NCI-H2196 treated with DMSO at 0.1 percent for 48 hours (cell line): ENCODE results near the gene EFNA5.
"Not testable (repeated sequence)": the region's sequence is repeated elsewhere in the genome, so short reads cannot be mapped to it uniquely, and the experiment has no call there.

Experiments
- DNase-seq: peaks from one replicate; lab custom pipeline; 2025; ENCODE audit not compliant: unreplicated experiment; lab: John Stamatoyannopoulos, UW

Gene EFNA5

DNA sequence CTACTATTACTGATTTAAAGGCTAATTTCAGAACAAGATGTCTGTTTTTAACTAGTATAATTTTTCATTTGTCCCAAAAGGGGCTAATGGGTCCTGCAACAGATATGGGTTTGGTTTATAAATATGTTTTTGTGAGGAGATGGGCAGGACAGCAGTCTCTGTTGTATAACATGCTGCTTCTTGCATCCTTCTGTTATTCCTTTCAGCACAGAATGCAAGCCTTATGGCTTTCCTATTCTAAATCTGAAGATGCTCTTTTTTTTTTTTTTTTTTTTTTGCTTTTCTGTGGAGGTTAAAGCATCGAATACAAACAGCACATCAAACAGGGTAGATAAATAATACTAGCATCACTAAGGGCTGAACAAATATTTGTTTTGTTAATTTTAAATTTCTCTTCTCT is 235.7 kb downstream of the EFNA5 start:
- no peak for DNase-seq

DNA sequence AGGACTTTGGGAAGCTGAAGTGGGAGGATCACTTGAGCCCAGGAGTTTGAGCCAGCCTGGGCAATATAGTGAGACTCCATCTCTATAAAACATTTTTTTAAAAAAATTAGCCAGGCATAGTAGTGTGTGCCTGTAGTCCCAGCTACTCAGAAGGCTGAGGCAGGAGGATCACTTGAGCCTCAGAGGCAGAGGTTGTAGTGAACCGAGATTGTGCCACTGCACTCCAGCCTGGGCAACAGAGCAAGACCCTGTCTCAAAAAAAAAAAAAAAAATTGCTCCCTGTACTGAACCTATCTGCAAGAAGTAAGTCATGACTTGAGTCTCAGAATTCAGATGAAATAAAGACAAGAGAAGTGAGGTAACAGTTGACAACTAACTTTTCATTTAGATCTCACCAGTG is 237.1 kb downstream of the EFNA5 start:
- DNase-seq, result not testable (repeated sequence)

DNA sequence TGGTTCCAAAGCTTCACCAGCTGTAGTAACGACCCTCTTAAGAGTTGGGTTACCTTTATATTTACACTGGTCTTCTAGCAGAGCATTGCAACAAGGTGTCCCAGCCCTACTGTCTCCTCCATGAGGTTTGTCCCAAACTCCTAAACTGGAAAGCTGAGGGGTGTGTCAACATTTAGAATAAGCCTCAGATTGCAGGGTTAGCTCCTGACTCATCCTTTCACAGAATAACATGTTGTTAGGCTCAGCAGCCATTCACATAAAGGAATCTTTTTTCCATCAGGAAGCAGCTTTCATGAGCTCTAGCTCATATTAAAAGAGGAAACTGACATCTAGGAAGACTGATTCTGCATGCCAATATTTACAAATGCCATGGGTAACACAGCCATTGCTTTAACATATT is 238.7 kb downstream of the EFNA5 start:
- no peak for DNase-seq

DNA sequence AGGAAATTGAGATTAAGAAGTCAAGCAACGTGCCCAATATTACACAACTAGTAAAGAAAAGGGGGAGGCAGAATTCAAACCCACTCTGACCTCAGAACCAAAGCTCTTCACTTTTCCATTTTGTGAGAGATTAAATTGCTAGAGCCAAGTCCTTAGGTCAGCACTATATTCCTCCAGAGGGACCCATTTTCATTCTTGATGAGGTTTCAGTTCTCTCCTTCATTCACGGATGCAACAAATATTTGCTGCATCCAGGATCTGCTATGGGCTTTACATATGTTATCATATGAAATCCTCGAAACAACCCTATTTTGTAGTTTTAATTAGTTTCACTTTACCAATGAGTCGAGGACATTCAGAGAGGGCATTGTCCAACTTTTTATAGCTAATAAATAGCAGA is 239.2 kb downstream of the EFNA5 start:
- DNase-seq, result no peak

DNA sequence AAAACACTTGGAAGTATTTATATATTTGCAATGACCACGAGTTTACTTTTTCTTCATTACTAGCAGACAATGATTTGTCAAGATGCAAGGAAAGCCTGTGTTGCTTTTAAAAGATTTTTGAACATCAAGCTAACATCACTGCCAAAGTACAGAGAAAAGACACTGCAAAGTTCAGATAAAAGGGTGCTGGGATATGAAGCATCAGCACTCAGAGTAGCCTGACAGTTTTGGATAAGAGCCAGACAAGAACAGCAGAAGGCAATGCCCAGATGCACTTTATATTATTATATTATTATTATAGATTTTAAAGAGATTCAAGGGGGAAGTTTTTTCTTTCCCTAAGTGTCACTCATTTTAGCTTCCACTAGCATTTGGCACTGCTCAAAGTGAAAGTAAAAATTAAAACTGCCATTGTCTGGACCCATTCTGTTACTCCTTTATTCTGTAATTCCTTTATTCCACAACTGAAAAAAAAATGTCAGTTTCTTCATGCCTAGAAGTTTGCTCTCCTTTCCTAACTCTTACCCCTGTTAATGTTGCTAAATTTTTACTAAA is 240.6 kb downstream of the EFNA5 start:
- DNase-seq, result no peak

DNA sequence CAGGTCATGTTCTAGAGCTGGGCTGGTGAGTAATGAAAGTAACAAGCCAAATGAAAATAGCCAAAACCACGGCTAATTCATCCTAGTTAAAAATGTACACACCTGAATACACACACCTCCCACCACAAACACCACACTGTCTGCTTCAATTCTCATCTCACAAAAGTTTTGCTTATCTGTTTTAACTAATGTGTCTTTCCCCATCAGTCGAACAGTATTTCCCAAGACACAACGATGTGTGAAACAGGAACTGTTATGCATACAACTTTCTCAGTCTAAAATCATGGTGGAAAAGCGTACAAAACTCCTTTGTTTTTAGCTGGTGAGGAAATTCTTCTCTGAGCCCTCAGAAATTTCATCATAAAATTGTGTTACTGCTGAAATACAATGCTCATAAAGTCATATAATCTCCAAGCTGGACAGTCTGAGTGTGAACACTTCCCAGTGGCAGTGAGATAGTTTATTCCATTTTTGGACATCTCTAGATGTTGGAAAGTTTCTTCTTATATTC is 242.4 kb downstream of the EFNA5 start:
- no peak for DNase-seq

DNA sequence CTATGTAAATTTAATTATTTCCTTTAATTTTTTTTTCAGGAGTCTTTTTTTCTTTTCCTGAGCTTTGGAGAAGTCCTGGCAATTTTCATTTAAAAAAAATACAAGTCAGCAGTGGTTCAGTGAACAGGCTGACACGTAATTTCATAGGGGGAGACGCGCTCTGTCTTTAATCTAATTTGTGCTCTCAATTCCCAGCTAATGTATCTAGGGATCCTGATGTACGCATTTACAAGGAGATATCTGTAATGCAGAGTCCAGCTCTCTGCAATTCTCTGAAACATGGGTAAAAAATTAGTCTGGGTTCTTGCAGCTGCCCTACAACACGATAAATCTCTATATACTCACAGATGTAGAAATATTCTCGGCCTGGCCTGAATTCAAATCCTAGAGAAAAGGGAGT is 243.9 kb downstream of the EFNA5 start:
- no peak for DNase-seq

DNA sequence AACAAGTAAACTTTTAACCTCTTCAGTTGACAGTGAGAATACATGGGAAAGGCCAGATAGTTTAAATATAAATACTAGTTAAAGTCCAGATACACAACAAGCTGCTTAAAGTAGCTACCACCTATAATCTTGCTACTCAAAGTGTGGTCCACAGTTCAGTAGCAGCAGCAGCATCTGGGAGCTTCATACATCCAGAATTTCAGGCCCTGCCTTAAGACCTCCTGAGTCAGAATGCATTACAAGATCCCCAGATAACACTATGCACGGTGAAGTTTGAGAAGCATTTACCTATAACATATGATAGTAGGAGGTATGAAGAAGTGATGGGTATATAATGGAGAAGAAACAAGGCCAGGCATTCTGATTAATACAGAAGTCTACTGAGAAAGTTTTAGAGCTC is 244.5 kb downstream of the EFNA5 start:
- DNase-seq, result no peak

DNA sequence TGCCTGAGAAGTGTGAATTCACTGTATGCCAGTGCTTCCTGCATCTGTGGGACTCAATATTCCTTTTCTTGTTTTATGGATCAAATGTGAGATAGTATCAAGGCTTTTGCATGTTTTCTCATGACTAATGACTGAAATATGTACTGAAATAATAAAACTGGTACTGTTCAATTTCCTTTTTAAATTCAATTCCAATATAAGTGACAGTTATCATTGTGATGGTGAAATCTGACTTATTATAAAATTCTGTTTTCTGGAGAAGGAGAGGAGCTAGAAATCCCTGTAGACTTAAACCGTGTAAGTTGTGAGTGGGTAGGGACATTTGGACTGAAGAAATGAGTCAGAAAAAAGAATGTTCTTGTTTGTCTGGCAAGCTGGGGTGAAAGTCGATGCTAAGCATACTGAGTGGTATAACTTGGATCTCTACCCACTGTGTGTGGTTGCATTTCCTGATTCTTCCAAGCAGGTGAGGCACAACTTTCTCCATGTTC is 245.2 kb downstream of the EFNA5 start:
- no peak for DNase-seq

DNA sequence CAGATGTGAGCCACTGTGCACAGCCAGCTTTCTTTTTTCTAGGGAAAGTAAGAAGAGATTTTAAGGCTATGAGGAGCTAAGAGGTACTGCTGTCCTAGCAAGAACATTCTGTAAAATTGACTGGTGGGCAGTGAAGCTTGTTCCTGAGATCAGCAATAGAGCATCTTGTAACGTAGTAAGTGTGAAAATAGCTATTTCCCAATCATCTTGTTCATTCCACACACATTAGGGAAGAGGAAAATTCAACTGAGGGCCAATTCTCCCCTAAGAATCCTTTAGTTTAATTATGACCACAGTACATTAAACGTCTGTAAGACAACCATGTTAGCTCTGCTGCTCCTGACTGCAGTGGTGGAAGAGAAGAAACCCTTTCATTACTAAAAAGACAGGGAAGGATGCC is 246.2 kb downstream of the EFNA5 start:
- DNase-seq, result no peak

DNA sequence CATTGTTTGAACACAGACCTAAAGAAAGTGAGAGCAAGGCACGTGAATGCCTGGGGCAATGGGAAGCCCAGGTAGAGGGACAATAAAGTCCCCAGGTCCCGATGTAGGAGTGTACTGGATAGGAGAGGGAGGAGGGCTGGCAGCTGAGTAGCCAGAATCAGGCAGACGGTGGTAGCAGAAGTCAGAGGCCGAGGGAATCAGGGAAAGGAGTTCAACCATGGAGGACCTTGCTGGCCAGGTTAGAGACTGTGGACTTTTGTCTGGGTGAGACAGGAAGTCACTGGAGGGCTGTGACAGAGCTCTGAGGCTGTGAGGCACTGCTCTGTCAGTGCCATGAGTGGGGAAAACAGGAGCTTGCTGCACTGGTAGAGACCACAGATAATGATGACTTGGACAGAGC is 248.2 kb downstream of the EFNA5 start:
- no peak for DNase-seq

DNA sequence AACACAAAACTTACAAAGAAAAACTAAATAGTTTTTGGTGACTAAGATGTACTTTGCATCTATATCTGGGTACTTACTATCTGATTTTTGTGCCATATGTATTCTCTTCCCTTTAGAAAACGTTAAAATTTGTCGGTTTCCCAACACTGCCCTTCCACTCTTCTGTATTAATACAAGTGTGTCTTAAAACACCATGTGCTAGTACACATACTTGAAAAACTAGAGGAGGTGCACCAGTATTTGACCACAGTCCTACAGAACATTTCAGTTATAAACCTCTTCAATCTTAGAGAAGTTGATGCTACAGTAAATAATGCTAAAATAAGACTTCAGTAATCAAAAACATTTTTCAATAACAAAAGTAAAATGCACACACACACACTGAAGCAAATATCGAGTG is 251.2 kb downstream of the EFNA5 start:
- DNase-seq, result no peak

DNA sequence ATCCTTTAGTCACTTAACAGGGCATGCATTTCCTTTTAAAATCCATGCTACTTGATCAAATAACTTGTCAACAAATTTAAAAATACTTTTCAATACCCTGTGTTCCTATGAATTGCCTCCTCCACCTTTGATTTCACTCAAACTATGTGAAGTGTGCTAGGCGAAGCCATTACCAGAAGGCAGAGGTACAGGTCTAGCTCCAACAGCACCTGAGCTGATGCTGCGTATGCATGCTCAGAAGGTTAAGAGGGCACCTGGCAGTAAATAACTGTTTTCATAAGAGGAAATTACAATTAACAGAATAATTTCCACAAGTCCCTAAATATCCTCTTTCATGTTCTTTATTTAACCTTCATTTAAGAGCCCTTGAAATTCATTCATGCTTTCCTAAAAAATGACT is 251.8 kb downstream of the EFNA5 start:
- DNase-seq, result no peak

DNA sequence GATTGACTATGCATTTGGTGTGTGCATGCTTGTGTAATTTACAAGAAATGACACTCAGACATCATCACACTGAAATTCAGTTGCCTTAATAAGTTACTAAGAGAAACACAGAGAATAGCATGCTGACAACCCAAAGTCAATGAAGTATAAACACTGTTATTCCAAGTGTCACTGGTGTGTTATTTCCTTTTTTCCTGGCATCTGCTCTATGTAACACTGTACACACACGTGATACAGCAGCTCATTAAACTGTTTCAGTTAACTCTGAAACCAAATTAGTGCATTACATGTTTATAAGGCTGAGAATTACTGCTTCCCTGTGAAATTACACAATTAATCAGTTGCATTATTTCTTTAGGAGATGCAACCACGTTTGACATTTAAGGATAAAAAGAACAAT is 252.7 kb downstream of the EFNA5 start:
- no peak for DNase-seq

DNA sequence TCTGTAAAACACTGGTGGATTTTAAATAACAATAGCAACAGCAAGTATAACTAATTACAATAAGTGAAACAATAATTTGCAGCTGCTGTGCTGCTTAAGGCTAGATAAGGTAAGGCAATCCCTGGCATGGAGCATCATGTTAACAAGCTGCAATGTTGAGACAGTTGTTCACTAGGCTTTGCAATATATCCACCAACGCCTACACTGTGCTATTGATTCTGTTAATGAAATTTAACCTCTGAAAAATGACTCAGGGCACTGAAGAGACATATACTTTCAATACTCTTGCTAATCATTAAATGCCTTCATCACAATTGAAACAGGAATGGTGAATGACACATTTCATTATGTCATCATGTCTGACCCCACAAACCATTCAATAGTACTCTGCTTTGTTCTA is 255.0 kb downstream of the EFNA5 start:
- DNase-seq, result no peak

DNA sequence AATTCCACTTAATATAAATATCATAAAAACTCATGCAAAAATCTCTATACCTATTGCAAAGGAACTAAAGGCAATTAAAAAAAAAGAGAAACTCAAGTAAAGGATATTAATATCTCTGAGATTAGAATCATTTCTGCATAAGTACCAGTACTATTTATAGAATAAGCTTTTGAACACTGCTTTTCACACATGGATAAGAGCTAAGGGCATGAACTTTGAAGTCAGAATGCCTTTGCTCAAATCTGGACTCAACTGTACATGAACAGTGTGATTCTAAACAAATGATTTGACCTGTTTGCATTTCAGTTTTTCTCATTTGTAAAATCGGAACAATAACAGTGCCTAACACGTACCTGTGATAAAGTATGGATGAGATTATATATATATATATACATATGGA is 255.9 kb downstream of the EFNA5 start:
- DNase-seq, result no peak

DNA sequence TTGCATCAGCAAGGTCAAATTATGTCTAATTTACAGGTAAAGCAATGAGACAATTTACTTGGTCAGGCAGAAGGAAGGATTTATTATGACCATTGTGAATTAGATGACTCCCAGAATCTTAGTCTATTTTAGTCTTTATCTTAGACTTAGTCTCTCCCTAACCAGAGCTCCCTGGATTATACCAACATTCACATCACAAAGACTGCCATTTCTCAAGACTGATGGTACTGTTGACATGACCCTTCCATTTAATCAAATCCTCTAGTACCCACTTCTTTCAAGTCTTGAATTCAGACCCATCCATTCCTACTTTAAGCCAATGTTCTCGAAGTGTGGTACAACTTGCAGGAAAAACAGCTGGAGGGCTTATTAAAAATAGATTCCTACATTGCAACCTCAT is 257.0 kb downstream of the EFNA5 start:
- DNase-seq, result no peak

DNA sequence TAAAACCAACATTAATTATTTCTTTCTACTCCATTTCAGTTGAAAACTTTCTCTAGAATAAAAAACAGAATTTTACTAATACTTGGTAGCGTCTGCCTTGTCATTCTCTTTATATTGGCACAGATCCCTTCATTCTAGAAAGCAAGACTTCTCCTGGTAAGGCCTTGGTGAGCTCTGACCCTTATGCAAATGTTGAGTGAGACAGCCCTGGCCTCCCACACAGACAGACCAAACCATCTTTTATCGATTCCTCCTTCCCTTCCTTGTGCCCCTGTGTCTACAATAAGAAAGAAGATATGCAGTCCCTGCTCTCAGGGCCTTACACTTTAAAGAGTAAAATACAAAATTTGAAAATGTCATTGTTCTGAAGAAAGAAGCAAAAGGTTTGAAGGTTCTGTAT is 262.2 kb downstream of the EFNA5 start:
- no peak for DNase-seq

DNA sequence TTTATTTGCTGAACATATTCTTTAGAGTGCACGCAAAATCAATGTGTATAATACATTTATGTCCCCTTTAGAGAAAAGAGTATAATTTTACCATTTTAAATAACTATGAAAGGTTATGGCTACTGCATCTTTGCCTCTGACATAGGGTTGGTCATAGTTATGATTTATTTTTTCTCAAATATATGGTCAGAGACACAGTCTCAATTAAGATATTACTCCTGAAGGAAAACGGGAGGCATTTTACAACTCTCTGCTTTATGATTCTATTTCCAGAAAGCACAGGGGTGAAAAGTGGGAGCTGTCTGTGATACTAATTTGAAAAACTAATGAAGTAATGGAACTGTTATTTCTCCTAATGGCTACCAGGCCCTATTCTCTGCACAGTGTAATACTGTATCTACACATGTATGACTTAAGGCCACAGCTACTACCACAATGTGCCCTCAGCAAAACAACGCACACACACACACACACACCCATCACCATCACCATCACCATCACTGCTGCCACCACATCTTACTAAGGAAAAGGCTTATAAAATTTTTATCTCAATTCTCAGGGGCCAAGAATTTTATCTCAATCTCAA is 262.9 kb downstream of the EFNA5 start:
- no peak for DNase-seq

DNA sequence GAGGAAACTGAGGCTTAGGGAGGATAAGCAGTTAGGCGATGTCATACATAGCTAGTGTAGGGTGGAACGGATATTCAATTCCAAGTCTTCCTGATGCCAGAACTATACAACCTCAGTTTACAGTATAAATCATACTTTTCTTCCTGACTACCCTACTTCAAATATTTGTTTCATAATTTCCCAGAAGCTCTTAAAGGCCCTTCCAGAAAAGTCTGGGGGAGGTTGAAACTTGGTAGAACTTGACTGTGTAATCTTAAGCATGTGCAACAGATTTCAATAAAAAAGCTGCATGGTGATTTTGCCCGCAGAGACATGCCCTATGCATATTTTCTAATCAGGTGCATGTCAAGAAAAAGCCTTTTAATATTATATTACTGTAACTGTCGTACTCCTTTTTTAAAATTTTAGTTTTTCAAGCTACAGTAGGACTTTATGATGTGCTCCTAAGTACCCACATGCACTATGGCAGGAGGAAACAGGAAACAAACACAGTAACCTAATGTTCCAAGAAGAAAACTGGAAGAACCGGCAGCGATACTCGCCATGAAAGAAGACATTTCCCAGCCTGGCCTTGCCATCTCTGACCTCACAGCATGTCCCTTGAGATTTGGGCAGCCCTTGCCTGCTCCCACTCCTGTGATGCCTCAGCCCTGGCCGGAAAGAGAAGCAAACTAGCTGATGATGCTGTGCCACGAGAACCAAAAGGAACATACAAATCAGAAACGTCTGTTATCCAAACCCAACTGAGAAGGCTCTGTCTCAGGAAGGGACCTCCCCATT is 266.0 kb downstream of the EFNA5 start:
- DNase-seq, result no peak

DNA sequence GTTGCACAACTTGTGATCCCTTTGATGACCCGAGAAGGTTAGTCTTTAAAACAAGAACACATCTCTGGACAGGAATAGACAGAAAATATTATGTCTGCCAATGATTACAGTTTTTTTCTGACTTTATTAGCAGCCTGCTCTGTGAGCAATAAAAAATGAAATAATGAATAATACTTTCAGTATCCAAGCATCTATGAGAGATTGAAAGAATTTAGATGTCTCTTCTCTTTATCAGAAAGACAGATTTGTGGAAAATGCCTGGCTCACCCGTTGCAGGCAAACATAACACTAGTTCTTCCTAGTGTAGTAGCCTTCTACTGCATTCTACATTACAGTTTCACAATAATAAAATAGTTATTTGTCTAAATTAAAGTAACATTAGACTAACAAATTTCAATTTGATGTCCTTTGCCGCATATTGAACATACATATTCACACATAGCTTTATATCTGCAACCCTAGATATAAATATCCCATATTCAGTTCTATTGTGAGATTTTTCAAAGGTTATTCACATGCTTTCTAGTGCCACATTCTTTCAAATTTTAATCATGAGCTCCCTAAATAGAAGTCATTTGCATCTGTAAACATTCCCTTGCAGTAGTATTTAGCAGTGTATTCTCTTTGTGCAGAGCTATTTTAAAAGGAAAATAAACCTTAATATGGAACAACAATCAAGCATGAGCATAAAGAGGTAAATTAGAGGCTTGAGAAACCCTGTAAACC is 267.3 kb downstream of the EFNA5 start:
- no peak for DNase-seq
